Measurements from ENCODE around the gene SMIM1. TPM values are rescaled to one million over a fixed set of nuclear protein-coding genes. Genes with fewer than 3 reads are reported as not detected.
A peak's percentile ranks its signal among the peaks of the same experiment; 100 is the strongest.

SMIM1 gene
- total and polyA plus RNA-seq, 9 of the 15 experiments (the other 6 are each of a cell fraction or from before 2014, with no cell fraction given): 2.3 to 125 (median 24.3) TPM

- TF ChIP-seq ZMIZ1 (IDR thresholded peaks at IDR 0.05; ENCODE audit: low read depth in 2 of 2, low read length in 2 of 2): no peak
- no peak for TF ChIP-seq FOXK2 (conservative IDR thresholded peaks at IDR 0.05 in 1 of 2, IDR thresholded peaks at IDR 0.05 in 1 of 2; ENCODE audit: low read depth in 2 of 2)
- TF ChIP-seq SRSF3 (IDR thresholded peaks at IDR 0.05; ENCODE audit: insufficient read depth, low read length): no peak
- no peak for TF ChIP-seq U2AF1 (optimal IDR thresholded peaks at IDR 0.05; ENCODE audit: low read depth, low read length)
- no peak for TF ChIP-seq XRCC3 (IDR thresholded peaks at IDR 0.05)
- no peak for TF ChIP-seq FOXP1 (CRISPR knock-in tag; IDR thresholded peaks at IDR 0.05)
- TF ChIP-seq ETV5 (CRISPR knock-in tag; IDR thresholded peaks at IDR 0.05; ENCODE audit: low read depth): peak; percentile 19; the same call in 1 of the 2 replicates
- no peak; the same call in 1 of the 2 replicates for TF ChIP-seq ZBTB12 (CRISPR knock-in tag; IDR thresholded peaks at IDR 0.05)
- no peak for TF ChIP-seq CBX1 (IDR thresholded peaks at IDR 0.05; ENCODE audit: low read depth)
- peak; percentile 9; the same call in 1 of the 2 replicates for TF ChIP-seq ARID4B (CRISPR knock-in tag; IDR thresholded peaks at IDR 0.05)
- TF ChIP-seq POLR2AphosphoS2 (IDR thresholded peaks at IDR 0.05; ENCODE audit: low read length): no peak; the same call in 1 of the 2 replicates
- TF ChIP-seq HNRNPH1 (optimal IDR thresholded peaks at IDR 0.05; ENCODE audit: low read depth, low read length): no peak
- TF ChIP-seq CBX5 (IDR thresholded peaks at IDR 0.05; ENCODE audit: borderline replicate concordance, low read depth): no peak
Measured at GRCh38 chr1:3773572-3774275, 1.2 kb downstream of the SMIM1 start (continued).
